Osteocyte (in vitro differentiated cells): ENCODE measurements around the gene CYP4F11. TPM values are rescaled to one million over a fixed set of nuclear protein-coding genes. Genes with fewer than 3 reads are reported as not detected.
A peak's percentile ranks its signal among the peaks of the same experiment; 100 is the strongest.
"Not testable (repeated sequence)": the region's sequence is repeated elsewhere in the genome, so short reads cannot be mapped to it uniquely, and the experiment has no call there.

Source experiments
- DNase-seq: peaks from one replicate; pipeline ENCODE4 v3.0.0; 2021; ENCODE audit warnings: mixed read lengths; ENCODE audit not compliant: unreplicated experiment; ENCODE audit errors: extremely low spot score
- H3K27ac Mint-ChIP-seq: one replicate; pipeline ENCODE4 v1.8.0; 2021; ENCODE audit warnings: mild to moderate bottlenecking, mixed read lengths; ENCODE audit not compliant: unreplicated experiment
- H3K27me3 Mint-ChIP-seq: one replicate; pipeline ENCODE4 v1.8.0; 2021; ENCODE audit warnings: mixed read lengths; ENCODE audit not compliant: unreplicated experiment
- H3K36me3 Mint-ChIP-seq: one replicate; pipeline ENCODE4 v1.8.0; 2021; ENCODE audit warnings: mixed read lengths; ENCODE audit not compliant: unreplicated experiment
- H3K4me1 Mint-ChIP-seq: one replicate; pipeline ENCODE4 v1.8.0; 2021; ENCODE audit warnings: mixed read lengths; ENCODE audit not compliant: unreplicated experiment
- H3K4me3 Mint-ChIP-seq: one replicate; pipeline ENCODE4 v1.8.0; 2021; ENCODE audit warnings: mild to moderate bottlenecking, moderate library complexity, mixed read lengths; ENCODE audit not compliant: unreplicated experiment
- H3K9me3 Mint-ChIP-seq: one replicate; pipeline ENCODE4 v1.8.0; 2021; ENCODE audit warnings: mixed read lengths; ENCODE audit not compliant: unreplicated experiment
- CTCF ChIP-seq: fragments of 200-600 bp; sonication (generic); IDR thresholded peaks from 2 replicates; pipeline ENCODE4 v1.5.0; 2021; ENCODE audit warnings: antibody characterized with exemption, mild to moderate bottlenecking, moderate library complexity
- total RNA-seq: library from RNA; stranded (reverse); gene quantifications from 2 replicates; pipeline ENCODE4 v1.2.1, GENCODE V29; 2021

Gene CYP4F11
- total RNA-seq, 1 donor from 2014 or later: not detected

DNA sequence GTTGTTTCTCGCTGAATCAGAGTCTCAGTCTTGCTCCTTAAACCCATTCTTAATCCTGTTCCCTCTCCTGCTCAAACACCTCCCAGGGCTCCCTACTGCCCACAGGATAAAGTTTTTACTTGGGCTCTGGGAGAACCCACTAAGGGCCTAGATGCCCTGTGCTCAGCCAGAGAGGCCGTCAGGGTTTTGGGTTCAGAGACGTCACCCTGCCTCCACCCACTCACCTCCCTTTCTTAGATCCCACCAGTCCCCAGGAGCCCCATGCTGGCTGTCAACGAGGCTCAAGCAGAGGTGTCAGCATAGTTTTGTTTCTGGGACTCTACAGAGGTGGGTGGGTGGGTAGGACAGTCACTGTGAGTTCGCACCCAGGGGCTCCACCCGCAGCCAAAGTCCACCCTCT is 20.9 kb downstream of the CYP4F11 start:
- Mint-ChIP-seq H3K9me3 (peaks cover 18% of the 10 kb centered on the region), H3K4me3 (no peak overlapping the region), H3K4me1 (no peaks in the 10 kb centered on the region), H3K36me3 (no peaks in the 10 kb centered on the region), H3K27me3 (no peaks in the 10 kb centered on the region), H3K27ac (no peak overlapping the region)
- TF ChIP-seq CTCF: no peak
- DNase-seq: peak; percentile 63

DNA sequence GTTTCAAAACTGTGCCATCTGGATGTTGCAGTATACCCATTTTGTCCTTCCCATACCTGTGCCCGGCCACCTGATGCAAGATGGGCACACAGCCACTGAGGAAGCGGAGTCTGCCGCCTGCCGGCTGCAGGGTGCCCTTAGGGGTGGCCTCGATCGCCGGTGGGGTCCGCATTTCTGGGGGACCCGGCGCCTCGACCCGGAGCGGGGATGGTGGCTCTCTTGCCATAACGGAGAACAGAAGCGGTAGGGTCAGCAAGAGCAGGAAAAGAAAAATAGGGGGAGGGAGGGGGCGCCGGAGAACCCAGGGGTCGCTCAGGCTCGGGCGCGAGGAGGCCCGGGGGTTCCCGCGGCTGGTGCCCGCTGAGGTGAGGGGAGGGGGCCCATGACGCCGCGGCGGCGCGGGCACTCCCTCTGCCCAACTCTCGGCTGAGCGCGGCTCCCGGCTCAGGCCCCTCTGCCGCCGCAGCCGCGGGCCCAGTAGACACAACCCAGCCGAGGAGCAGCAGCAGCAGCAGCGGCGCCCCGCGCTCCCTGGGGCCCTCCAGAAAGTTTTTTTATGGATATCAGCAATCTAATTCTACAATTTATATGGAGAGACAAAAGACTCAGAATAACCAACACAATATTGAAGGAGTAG is 22.6 kb downstream of the CYP4F11 start:
- peak; percentile 79 for DNase-seq
- Mint-ChIP-seq H3K9me3 (peaks cover 16% of the 10 kb centered on the region), H3K4me3 (no peak overlapping the region), H3K4me1 (no peaks in the 10 kb centered on the region), H3K27me3 (no peaks in the 10 kb centered on the region), H3K27ac (no peak overlapping the region), H3K36me3 (no peaks in the 10 kb centered on the region)
- no peak for TF ChIP-seq CTCF

- no peak for TF ChIP-seq CTCF
- no peaks in the 10 kb centered on the region for H3K27me3 Mint-ChIP-seq
- peaks cover 24% of the 10 kb centered on the region for H3K9me3 Mint-ChIP-seq
- H3K27ac Mint-ChIP-seq: no peak overlapping the region
- no peaks in the 10 kb centered on the region for H3K4me1 Mint-ChIP-seq
- no peak overlapping the region for H3K4me3 Mint-ChIP-seq
- DNase-seq: no peak
- no peaks in the 10 kb centered on the region for H3K36me3 Mint-ChIP-seq
These were observed 29.3 kb downstream of the CYP4F11 start for GRCh38 chr19:15905026-15905425.

DNA sequence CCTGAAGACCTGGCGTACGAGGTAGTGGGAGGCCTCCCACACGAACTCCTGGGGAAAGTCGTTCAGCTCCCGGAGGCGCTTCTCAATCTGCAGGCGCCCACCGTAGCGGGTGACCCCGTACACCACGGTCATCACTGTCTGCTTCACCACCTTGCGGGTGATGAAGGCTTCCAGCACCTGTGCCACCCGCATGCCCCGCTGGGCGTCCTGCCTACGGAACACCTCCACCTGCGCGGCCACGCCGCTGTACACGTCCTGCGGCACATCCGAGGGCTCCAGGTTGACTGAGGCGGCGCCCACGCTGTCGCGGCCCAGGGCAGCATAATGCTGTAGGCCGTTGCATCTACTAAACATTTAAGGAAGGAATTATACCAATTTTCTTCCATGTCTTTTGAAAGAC is 31.4 kb downstream of the CYP4F11 start:
- H3K27me3 Mint-ChIP-seq, DNase-seq, H3K4me1 Mint-ChIP-seq, H3K36me3 Mint-ChIP-seq, H3K4me3 Mint-ChIP-seq, H3K27ac Mint-ChIP-seq: not testable (repeated sequence)
- H3K9me3 Mint-ChIP-seq: peaks cover 30% of the 10 kb centered on the region

DNA sequence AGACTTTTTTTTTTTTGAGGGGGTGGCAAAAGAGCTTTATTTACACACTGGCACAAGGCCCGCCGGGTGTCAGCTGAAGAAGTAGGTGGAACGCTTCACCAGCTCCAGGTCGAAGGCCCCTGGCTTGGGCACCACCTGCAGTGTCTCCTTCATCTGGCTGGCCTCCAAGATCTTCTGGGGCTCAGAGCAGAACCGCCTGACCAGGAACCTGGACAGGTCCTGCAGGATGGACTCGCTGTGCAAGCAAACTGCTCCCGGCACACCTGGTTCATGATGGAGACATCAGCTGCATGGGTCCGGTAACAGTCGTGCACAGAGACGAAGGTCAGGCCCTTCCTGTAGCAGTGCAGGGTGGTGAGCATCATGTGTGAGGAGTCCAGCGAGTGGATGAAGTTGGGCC is 32.1 kb downstream of the CYP4F11 start:
- H3K4me1 Mint-ChIP-seq: no peaks in the 10 kb centered on the region
- no peaks in the 10 kb centered on the region for H3K27me3 Mint-ChIP-seq
- no peak for DNase-seq
- no peak for TF ChIP-seq CTCF
- no peak overlapping the region for H3K4me3 Mint-ChIP-seq
- H3K36me3 Mint-ChIP-seq: no peaks in the 10 kb centered on the region
- no peak overlapping the region for H3K27ac Mint-ChIP-seq
- peaks cover 30% of the 10 kb centered on the region for H3K9me3 Mint-ChIP-seq

DNA sequence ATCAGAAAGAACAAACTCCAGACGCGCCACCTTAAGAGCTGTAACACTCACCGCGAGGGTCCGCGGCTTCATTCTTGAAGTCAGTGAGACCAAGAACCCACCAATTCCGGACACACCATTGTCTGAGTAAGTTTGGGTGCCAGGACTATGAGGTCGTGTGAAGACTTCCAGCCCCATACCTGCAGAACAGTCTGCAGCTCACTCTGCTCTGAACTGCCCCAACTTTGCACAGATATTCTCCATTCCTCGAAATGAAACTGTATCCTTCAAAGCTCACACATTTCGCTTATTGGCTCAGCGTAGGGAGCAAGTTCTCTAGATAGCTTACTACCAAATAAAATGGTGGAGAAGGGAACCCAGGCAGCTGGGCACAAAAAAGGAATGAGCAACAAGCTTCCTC is 33.8 kb downstream of the CYP4F11 start:
- H3K27ac Mint-ChIP-seq: no peak overlapping the region
- TF ChIP-seq CTCF: no peak
- no peaks in the 10 kb centered on the region for H3K27me3 Mint-ChIP-seq
- H3K4me1 Mint-ChIP-seq: no peaks in the 10 kb centered on the region
- no peak for DNase-seq
- H3K4me3 Mint-ChIP-seq: no peak overlapping the region
- no peaks in the 10 kb centered on the region for H3K36me3 Mint-ChIP-seq
- peaks cover 38% of the 10 kb centered on the region for H3K9me3 Mint-ChIP-seq

DNA sequence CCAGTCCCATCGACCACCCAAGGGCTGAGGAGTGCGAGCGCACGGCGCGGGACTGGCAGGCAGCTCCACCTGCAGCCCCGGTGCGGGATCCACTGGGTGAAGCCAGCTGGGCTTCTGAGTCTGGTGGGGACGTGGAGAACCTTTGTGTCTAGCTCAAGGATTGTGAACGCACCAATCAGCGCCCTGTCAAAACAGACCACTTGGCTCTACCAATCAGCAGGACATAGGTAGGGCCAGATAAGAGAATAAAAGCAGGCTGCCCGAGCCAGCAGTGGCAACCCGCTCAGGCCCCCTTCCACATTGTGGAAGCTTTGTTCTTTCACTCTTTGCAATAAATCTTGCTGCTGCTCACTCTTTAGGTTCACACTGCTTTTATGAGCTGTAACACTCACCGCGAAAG is 34.3 kb downstream of the CYP4F11 start:
- H3K27me3 Mint-ChIP-seq, H3K4me3 Mint-ChIP-seq, DNase-seq: not testable (repeated sequence)

DNA sequence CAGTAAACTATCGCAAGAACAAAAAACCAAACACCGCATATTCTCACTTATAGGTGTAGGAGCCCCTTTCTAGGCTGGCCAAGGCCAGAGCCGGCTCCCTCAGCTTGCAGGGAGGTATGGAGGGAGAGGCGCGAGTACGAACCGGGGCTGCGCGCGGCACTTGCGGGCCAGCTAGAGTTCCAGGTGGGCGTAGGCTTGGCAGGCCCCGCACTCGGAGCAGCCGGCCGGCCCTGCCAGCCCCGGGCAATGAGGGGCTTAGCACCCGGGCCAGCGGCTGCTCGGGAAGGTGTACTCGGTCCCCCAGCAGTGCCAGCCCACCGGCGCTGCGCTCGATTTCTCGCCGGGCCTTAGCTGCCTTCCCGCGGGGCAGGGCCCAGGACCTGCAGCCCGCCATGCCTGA is 34.8 kb downstream of the CYP4F11 start:
- DNase-seq, H3K4me3 Mint-ChIP-seq, H3K27ac Mint-ChIP-seq, H3K27me3 Mint-ChIP-seq, H3K4me1 Mint-ChIP-seq, H3K36me3 Mint-ChIP-seq: not testable (repeated sequence)
- peaks cover 35% of the 10 kb centered on the region for H3K9me3 Mint-ChIP-seq

More for the DNA sequence above, 34.3 kb downstream of the CYP4F11 start:
- not testable (repeated sequence) for H3K4me1 Mint-ChIP-seq, H3K36me3 Mint-ChIP-seq, H3K27ac Mint-ChIP-seq
- peaks cover 39% of the 10 kb centered on the region for H3K9me3 Mint-ChIP-seq
